ENCODE results near the gene SEMA6A.

- no peak for TF ChIP-seq CTCF (conservative IDR thresholded peaks at IDR 0.05; ENCODE audit: low read length)
- no peak for TF ChIP-seq EZH2phosphoT487 (IDR thresholded peaks at IDR 0.05; ENCODE audit: borderline replicate concordance, low read depth, low read length)
Measured at GRCh38 chr5:116507941-116508655, 66.5 kb downstream of the SEMA6A start.
